Measurements from ENCODE around the gene IL1RAP. TPM values are rescaled to one million over a fixed set of nuclear protein-coding genes. Genes with fewer than 3 reads are reported as not detected.
"Not testable (repeated sequence)": the region's sequence is repeated elsewhere in the genome, so short reads cannot be mapped to it uniquely, and the experiment has no call there.

IL1RAP gene
- total RNA-seq = 35.4 TPM

GRCh38 chr3:190513409-190514370 is at the start of gene IL1RAP:
Gene IL1RAP (plus strand): TSS chr3:190514085. CDS start chr3:190564290, 50,205 bp downstream.
- DNase-seq (ENCODE audit: low spot score) = peak; percentile 92

- no peak for DNase-seq (ENCODE audit: low spot score)
These were observed 46.0 kb upstream of the IL1RAP start for GRCh38 chr3:190467922-190468321.

GRCh38 chr3:190473261-190473660 is 40.6 kb upstream of the IL1RAP start:
- not testable (repeated sequence) for DNase-seq (ENCODE audit: low spot score)

GRCh38 chr3:190481779-190482178 is 32.1 kb upstream of the IL1RAP start:
- no peak for DNase-seq (ENCODE audit: low spot score)

GRCh38 chr3:190485830-190486532 is 27.9 kb upstream of the IL1RAP start:
- no peak for DNase-seq (ENCODE audit: low spot score)

GRCh38 chr3:190486533-190486864 is 27.4 kb upstream of the IL1RAP start:
- no peak for DNase-seq (ENCODE audit: low spot score)

- no peak for DNase-seq (ENCODE audit: low spot score)
These were observed 26.8 kb upstream of the IL1RAP start for GRCh38 chr3:190486908-190487607.

- DNase-seq (ENCODE audit: low spot score) = peak; percentile 24
These were observed 22.3 kb upstream of the IL1RAP start for GRCh38 chr3:190491533-190492054.

- no peak for DNase-seq (ENCODE audit: low spot score)
These were observed 21.8 kb upstream of the IL1RAP start for GRCh38 chr3:190492129-190492528.

GRCh38 chr3:190492966-190493365 is 20.9 kb upstream of the IL1RAP start:
- no peak for DNase-seq (ENCODE audit: low spot score)

- DNase-seq (ENCODE audit: low spot score) = no peak
These were observed 19.0 kb upstream of the IL1RAP start for GRCh38 chr3:190494907-190495306.

GRCh38 chr3:190495354-190495753 is 18.5 kb upstream of the IL1RAP start:
- no peak for DNase-seq (ENCODE audit: low spot score)

- no peak for DNase-seq (ENCODE audit: low spot score)
These were observed 18.1 kb upstream of the IL1RAP start for GRCh38 chr3:190495796-190496195.

GRCh38 chr3:190496859-190497258 is 17.0 kb upstream of the IL1RAP start:
- no peak for DNase-seq (ENCODE audit: low spot score)

- no peak for DNase-seq (ENCODE audit: low spot score)
These were observed 16.1 kb upstream of the IL1RAP start for GRCh38 chr3:190497811-190498210.

- DNase-seq (ENCODE audit: low spot score) = no peak
These were observed 15.6 kb upstream of the IL1RAP start for GRCh38 chr3:190498293-190498692.

GRCh38 chr3:190499122-190499521 is 14.8 kb upstream of the IL1RAP start:
- no peak for DNase-seq (ENCODE audit: low spot score)

GRCh38 chr3:190502946-190503345 is 10.9 kb upstream of the IL1RAP start:
- DNase-seq (ENCODE audit: low spot score) = no peak

GRCh38 chr3:190504354-190505125 is 9.3 kb upstream of the IL1RAP start:
- DNase-seq (ENCODE audit: low spot score) = no peak

- DNase-seq (ENCODE audit: low spot score) = no peak
These were observed 8.4 kb upstream of the IL1RAP start for GRCh38 chr3:190505381-190506003.

GRCh38 chr3:190506271-190506670 is 7.6 kb upstream of the IL1RAP start:
- DNase-seq (ENCODE audit: low spot score) = no peak

All from mucosa of gallbladder (tissue), 1 donor.